C4-2B (cell line): Measurements from ENCODE around the gene PRKCI.

ENCODE experiments used
- ZFX ChIP-seq: fragments of 450-650 bp; IDR thresholded peaks from 2 replicates; pipeline ENCODE4 v1.6.1; 2017
- TF ChIP-seq, protein P1 (sequence below): fragments of 450-650 bp; conservative IDR thresholded peaks from 2 replicates; pipeline ENCODE4 v1.5.1; 2017; ENCODE audit warnings: mild to moderate bottlenecking

DNA sequence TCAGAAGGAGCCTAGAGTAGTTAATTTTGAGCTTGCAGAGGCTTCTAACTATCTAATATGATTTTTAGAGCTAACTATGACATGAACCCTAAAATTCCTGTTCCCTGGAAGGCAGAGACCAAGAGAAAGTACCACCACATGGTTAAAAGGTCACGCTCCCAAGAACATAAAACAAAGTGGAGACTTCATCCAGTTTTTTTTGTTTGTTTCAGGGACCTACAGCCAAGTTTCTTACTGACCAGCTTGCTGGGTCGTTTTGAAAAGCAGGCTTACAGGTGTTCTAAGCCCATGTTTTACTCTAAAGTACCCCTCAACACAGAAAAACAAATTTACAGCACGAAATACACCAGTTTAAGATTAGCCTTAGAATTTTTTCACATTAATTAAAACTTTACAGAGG is 95.7 kb downstream of the PRKCI start:
- TF ChIP-seq, protein P1, sequence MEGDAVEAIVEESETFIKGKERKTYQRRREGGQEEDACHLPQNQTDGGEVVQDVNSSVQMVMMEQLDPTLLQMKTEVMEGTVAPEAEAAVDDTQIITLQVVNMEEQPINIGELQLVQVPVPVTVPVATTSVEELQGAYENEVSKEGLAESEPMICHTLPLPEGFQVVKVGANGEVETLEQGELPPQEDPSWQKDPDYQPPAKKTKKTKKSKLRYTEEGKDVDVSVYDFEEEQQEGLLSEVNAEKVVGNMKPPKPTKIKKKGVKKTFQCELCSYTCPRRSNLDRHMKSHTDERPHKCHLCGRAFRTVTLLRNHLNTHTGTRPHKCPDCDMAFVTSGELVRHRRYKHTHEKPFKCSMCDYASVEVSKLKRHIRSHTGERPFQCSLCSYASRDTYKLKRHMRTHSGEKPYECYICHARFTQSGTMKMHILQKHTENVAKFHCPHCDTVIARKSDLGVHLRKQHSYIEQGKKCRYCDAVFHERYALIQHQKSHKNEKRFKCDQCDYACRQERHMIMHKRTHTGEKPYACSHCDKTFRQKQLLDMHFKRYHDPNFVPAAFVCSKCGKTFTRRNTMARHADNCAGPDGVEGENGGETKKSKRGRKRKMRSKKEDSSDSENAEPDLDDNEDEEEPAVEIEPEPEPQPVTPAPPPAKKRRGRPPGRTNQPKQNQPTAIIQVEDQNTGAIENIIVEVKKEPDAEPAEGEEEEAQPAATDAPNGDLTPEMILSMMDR = no peak
- TF ChIP-seq ZFX = no peak
